DLD1 (cell line): ENCODE results near the gene MAGI3.

Experiments
- in situ Hi-C: cut with HindIII; loops from 2 replicates; pipeline ENCODE4 v1.10.0; 2017; ENCODE audit warnings: low sequenced_read_pairs

The MAGI3 gene

DNA sequence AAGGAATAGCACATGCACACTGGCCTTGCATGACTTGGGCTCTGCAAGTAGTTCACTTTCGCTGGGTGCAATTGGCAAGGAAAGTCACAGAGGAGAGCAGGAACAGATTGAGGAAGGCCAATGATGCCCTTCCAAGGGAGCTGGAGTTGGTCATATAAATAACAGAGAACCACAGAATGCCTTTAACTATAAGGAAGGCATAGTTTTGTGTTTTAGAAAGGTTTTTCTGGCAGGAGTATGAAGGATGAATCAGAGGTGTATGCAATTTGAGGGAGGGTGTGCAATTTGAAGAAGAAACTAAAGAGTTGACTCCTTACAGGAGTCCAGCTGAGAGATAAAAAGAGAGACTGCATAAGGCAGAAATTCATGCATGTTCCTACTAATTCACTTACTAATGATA is 256.8 kb downstream of the MAGI3 start:
- in situ Hi-C loops = no loop called here

DNA sequence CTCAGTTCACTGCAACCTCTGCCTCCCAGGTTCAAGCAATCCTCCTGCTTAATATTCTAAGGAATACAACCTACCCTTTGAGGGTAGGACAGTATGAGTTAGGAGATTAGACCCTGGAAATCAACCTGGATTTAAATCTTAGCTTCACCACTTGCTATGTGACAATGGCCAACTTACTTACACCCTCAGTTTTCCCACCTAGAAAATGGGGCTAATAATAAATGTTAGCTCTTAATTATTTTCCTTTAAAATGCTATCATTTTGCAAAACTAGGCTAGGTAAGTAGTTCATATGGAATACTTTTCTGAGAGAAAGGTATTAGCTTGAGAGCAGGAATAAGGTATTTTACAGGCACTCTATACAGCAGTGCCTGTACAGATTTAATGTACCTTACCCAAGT is 258.2 kb downstream of the MAGI3 start:
- in situ Hi-C loops = no loop called here

- in situ Hi-C loops = no loop called here
Measured at GRCh38 chr1:113652771-113653170, 262.5 kb downstream of the MAGI3 start.

DNA sequence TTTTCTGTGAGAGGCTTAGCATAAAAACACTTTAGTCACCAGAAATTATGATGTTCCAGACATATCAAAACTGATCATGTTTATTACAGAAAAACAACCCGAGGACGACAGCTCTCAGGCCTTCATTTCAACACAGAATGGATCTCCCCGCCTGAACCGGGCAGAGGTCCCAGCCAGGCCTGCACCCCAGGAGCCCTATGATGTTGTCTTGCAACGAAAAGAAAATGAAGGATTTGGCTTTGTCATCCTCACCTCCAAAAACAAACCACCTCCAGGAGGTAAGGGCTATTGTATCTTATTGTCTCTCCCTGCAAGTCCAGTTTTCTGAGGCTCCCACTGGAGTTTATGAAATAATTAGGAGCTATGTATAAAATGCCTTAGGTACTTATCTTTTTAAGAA is 263.4 kb downstream of the MAGI3 start:
- in situ Hi-C loops = no loop called here

DNA sequence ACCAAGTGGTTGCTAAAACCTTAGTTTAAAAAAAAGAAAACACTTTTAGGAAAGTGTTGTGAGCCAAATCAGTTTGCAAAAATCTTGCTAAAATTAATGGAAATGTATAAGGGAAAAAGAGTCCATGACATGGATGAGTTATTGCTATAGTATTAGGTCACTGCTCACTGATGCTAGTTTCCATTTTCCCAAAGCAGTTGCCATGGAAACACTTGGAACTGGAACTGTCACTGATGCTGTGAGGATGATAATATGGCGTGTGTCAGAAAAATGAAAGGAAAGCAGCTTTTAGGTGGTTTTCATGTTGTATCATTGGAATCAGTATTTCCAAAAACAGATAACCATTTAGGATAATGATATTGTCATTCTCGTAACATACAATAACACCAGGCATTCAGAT is 264.6 kb downstream of the MAGI3 start:
- in situ Hi-C loops = no loop called here

DNA sequence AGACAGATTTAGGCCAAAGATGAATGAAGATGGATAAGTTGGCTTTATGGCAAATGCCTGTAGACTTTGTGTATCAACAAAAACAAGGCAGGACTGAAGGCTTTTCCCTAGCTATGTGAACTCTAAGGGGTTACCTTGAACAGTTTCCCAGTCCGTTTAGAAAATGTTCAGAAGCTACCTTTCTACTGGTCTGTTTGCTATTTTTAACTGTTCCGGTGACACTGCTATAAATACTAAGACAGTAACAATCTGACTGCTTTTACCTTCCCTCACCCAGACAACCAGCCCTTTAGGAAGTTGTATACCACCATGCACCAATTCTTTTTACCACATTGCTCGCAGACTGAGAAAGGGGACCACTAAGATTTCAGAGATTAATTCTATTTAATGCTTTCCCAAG is 266.8 kb downstream of the MAGI3 start:
- in situ Hi-C loops = no loop called here

GRCh38 chr1:113657556-113658063 is 267.3 kb downstream of the MAGI3 start:
- in situ Hi-C loops = no loop called here

DNA sequence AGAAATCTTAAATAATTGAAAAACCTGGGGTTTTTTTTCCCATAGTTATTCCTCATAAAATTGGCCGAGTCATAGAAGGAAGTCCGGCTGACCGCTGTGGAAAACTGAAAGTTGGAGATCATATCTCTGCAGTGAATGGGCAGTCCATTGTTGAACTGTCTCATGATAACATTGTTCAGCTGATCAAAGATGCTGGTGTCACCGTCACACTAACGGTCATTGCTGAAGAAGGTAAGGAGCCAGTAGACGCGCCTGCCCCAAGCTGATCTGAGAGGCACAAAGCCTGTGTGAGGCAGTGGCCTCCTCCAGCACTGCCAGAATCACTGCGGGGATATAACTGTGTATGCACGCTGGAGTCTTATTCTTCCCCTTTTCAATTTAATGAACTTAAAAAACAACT is 268.7 kb downstream of the MAGI3 start:
- in situ Hi-C loops = no loop called here

DNA sequence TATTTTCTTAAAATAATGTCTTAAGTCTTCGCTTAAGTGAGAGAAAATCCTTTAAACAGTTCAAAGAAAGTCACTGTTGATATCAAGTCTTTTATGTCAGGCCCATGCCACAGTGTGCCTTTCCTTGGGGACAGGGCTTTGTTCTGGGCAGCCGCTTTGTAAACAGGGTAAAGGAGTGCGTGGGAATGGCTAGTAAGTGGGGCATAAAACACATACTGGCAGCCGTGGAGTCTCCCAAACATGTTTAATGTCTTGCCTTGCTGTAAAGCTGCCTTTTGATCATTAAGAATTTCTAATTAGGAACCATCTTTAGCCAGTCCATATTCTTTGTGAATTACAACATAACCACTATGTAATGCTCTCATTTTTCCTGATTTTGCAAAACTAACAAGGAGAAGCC is 269.2 kb downstream of the MAGI3 start:
- in situ Hi-C loops = no loop called here

GRCh38 chr1:113660088-113660487 is 269.8 kb downstream of the MAGI3 start:
- in situ Hi-C loops = no loop called here

GRCh38 chr1:113662101-113662500 is 271.8 kb downstream of the MAGI3 start:
- in situ Hi-C loops = no loop called here

- in situ Hi-C loops = no loop called here
Measured at GRCh38 chr1:113663165-113663951, 273.0 kb downstream of the MAGI3 start.

DNA sequence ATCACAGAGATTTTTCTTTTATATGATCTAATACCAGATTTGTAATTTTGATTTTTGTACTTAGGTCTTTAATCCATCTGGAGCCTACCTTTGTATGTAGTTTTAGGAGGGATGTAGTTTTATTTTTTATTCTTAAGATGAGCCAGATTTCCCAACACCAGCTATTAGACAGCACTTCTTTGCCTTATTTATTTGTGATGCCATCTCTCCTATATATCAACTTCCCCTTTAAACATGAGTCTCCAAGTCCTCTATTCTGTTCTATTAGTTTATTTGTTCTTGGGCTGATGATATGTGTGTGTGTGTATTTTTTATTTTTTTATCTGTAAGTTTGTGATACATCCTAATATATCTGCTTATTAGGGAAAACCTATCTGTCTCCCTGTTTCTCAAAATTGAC is 274.8 kb downstream of the MAGI3 start:
- in situ Hi-C loops = no loop called here

- in situ Hi-C loops = no loop called here
Measured at GRCh38 chr1:113666126-113666525, 275.8 kb downstream of the MAGI3 start.

DNA sequence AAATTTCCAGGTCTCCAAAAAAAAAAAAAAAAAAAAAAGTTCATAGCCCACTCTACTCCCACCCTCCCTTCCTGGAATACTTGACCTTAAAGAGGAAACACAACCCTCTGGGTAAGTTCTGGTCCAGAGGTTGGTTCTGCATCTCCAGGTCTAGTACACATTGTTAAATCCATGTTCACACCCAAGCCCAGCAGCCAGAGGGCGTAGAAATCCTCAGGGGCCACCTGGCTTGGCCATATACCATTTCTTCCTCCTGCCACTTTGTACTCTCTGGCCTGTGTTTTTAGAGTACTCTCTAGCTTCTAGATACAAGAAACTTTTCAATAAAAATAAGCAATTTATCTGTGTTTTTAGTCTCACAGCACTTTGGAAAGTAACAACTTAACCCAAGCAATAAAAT is 279.7 kb downstream of the MAGI3 start:
- in situ Hi-C loops = no loop called here

DNA sequence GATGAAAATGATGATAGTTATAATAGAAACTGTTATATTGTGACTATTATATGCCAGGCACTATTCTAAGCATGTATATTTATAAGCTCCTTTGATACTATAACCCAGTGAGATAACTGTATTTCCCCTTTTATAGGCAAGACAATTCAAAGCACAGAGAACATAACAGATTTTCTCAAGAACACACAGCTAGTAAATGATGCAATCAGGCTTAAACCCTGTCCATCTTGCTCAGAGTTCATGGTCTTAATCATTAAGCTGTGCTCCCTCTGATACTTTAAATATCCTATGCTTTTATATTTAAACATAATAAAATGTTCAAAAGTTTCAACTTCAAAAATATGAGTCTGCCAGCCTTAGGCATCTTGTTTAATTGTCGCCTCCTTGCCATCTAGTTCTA is 280.3 kb downstream of the MAGI3 start:
- in situ Hi-C loops = no loop called here

GRCh38 chr1:113672491-113672890 is 282.2 kb downstream of the MAGI3 start:
- in situ Hi-C loops = no loop called here

DNA sequence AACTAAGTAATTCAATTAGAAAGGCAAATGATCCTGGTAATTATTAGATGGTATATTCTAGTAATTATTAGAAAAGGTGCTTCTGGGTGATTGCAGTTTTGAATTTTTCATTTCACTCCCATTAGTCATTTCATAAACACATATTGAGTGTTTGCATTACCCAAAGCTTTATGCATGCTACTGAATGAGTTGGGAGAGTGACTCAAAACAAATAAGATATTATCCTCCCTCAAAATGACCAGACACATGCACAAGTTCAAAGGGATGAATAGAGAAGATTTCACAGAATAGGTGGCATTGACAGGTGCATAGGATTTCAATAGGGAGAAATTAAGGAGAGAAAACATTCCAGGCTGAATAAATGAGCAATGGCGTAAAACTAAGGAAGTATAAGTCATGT is 284.3 kb downstream of the MAGI3 start:
- in situ Hi-C loops = no loop called here

- in situ Hi-C loops = no loop called here
Measured at GRCh38 chr1:113675302-113675701, 285.0 kb downstream of the MAGI3 start.

DNA sequence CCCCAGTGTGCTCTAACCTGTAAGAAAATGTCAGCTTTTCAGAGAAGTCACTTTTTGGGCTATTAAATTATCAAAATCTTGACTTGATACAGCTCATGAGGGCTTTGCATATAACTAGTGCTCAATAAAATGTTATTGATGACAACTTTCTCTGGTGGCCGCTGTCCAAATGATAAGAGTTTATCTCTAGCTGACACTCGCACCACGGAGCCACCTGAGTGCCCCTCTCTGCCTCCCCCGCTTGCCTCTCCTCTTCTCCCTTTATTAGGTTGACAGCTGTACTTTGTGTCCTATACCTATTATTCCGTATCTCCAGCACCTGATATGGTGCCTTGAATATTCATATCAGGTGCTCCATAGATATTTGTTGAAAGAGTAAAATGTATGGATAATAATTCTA is 286.2 kb downstream of the MAGI3 start:
- in situ Hi-C loops = no loop called here

- in situ Hi-C loops = no loop called here
Measured at GRCh38 chr1:113677250-113678158, 287.2 kb downstream of the MAGI3 start.

- in situ Hi-C loops = no loop called here
Measured at GRCh38 chr1:113678159-113678469, 287.8 kb downstream of the MAGI3 start.
